Neutrophil (primary cell): Measurements from ENCODE around the gene CBFA2T2.

Experiments used
- H3K27ac ChIP-seq: fragments of 200-600 bp; sonication (generic); 2 replicates; pipeline ENCODE4 v1.5.1; 2016; ENCODE audit warnings: mild to moderate bottlenecking, moderate library complexity
- H3K27me3 ChIP-seq: fragments of 200-600 bp; sonication (generic); 2 replicates; pipeline ENCODE4 v1.6.0; 2016; ENCODE audit warnings: mild to moderate bottlenecking
- H3K36me3 ChIP-seq: fragments of 200-600 bp; sonication (generic); 2 replicates; pipeline ENCODE4 v1.5.1; 2017
- H3K4me1 ChIP-seq, 2 experiments: fragments of 200-600 bp in 1 of 2; sonication (generic) in 1 of 2; 1 replicate in 1 of 2; 2 replicates in 1 of 2; pipeline versions ENCODE4 v1.5.1 to v1.6.1; 2013 to 2016; ENCODE audit warnings: low read depth in 1 of 2, low read length in 1 of 2, mild to moderate bottlenecking in 1 of 2, moderate library complexity in 1 of 2; ENCODE audit not compliant: control insufficient read depth in 1 of 2, insufficient read depth in 1 of 2
- H3K4me3 ChIP-seq, 2 experiments: fragments of 200-600 bp in 1 of 2; sonication (generic) in 1 of 2; 1 replicate in 1 of 2; 2 replicates in 1 of 2; pipeline ENCODE4 v1.5.1; 2013 to 2016; ENCODE audit warnings: low read depth in 1 of 2, low read length in 1 of 2, mild to moderate bottlenecking in 1 of 2, moderate library complexity in 1 of 2
- H3K9me3 ChIP-seq: fragments of 200-600 bp; sonication (generic); 2 replicates; pipeline ENCODE4 v1.5.1; 2016
- CTCF ChIP-seq: fragments of 200-600 bp; sonication (generic); IDR thresholded peaks from 2 replicates; pipeline ENCODE4 v1.5.1; 2016; ENCODE audit warnings: antibody characterized with exemption

Gene CBFA2T2

GRCh38 chr20:33594743-33595142, 104.8 kb downstream of the CBFA2T2 start:
- Histone ChIP-seq H3K27me3 (no peaks in the 10 kb centered on the region), H3K4me3 (no peak overlapping the region), H3K36me3 (no peaks in the 10 kb centered on the region), H3K9me3 (no peaks in the 10 kb centered on the region), H3K27ac (no peak overlapping the region), H3K4me1 (no peaks in the 10 kb centered on the region)
- no peak for TF ChIP-seq CTCF

GRCh38 chr20:33600414-33600813, 110.5 kb downstream of the CBFA2T2 start:
- Histone ChIP-seq H3K27me3 (no peaks in the 10 kb centered on the region), H3K27ac (no peak overlapping the region), H3K9me3 (no peaks in the 10 kb centered on the region), H3K4me1 (peaks cover 0 to 6% of the 10 kb centered on the region in 2 experiments), H3K36me3 (no peaks in the 10 kb centered on the region), H3K4me3 (no peak overlapping the region)
- TF ChIP-seq CTCF: no peak

- no peaks in the 10 kb centered on the region for H3K9me3 ChIP-seq
- no peak for TF ChIP-seq CTCF
- peaks cover 0 to 6% of the 10 kb centered on the region in 2 experiments for H3K4me1 ChIP-seq
- H3K4me3 ChIP-seq: no peak overlapping the region
- H3K36me3 ChIP-seq: no peaks in the 10 kb centered on the region
- no peaks in the 10 kb centered on the region for H3K27me3 ChIP-seq
- H3K27ac ChIP-seq: no peak overlapping the region
Observed at GRCh38 chr20:33600981-33601380, 111.1 kb downstream of the CBFA2T2 start.

- TF ChIP-seq CTCF: no peak
- Histone ChIP-seq H3K4me1 (peaks cover 0 to 6% of the 10 kb centered on the region in 2 experiments), H3K36me3 (no peaks in the 10 kb centered on the region), H3K27ac (no peak overlapping the region), H3K4me3 (no peak overlapping the region), H3K9me3 (no peaks in the 10 kb centered on the region), H3K27me3 (no peaks in the 10 kb centered on the region)
Observed at GRCh38 chr20:33601861-33602260, 112.0 kb downstream of the CBFA2T2 start.

- Histone ChIP-seq H3K9me3 (no peaks in the 10 kb centered on the region), H3K4me3 (no peak overlapping the region), H3K4me1 (peaks cover 0 to 6% of the 10 kb centered on the region in 2 experiments), H3K27ac (no peak overlapping the region), H3K27me3 (no peaks in the 10 kb centered on the region), H3K36me3 (peaks cover 8% of the 10 kb centered on the region)
- no peak for TF ChIP-seq CTCF
Observed at GRCh38 chr20:33602826-33603590, 113.1 kb downstream of the CBFA2T2 start.
